Endothelial cell of umbilical vein (primary cell): ENCODE measurements around the gene DOCK1. TPM values are rescaled to one million over a fixed set of nuclear protein-coding genes. Genes with fewer than 3 reads are reported as not detected.

Experiments used
- BruUV-seq: library from RNA; stranded (reverse); fragments of 400-500 nt; replicated peaks from 2 replicates; lab custom pipeline; 2021; lab: Mats Ljungman, UMichigan
- CTCF ChIA-PET: fragments of 300-600, 350-600 bp; sonication (Branson Sonifier 250); formaldehyde crosslinking; loops from one replicate; lab custom pipeline; 2021; ENCODE audit warnings: antibody characterized with exemption, inconsistent platforms; lab: Charles Lee
- POLR2A ChIA-PET: fragments of 300-600, 350-600 bp; sonication (Branson Sonifier 250); formaldehyde crosslinking; loops from one replicate; lab custom pipeline; 2021; ENCODE audit warnings: antibody characterized with exemption, inconsistent platforms; lab: Charles Lee
- DNase-seq: peaks from one replicate; pipeline ENCODE4 v3.0.0-alpha.2; 2011; ENCODE audit warnings: low read depth, low spot score
- FAIRE-seq: peaks from 2 replicates; lab custom pipeline; 2011; peaks lifted over from hg19 to GRCh38; lab: Jason Lieb, UNC
- H2AFZ ChIP-seq: 2 replicates; pipeline ENCODE4 v1.6.0; 2012; ENCODE audit warnings: low read depth, low read length, control low read depth, inconsistent platforms
- H3K27ac ChIP-seq: 2 replicates; pipeline ENCODE4 v1.5.1; 2011; ENCODE audit warnings: low read depth, mild to moderate bottlenecking, control low read depth, low read length, moderate library complexity; ENCODE audit not compliant: insufficient read depth
- H3K27me3 ChIP-seq, 2 experiments: 2 replicates each; pipeline versions ENCODE4 v1.6.0 to v1.6.1; 2011; ENCODE audit warnings: low read length in 2 of 2, mixed read lengths in 1 of 2; ENCODE audit not compliant: control insufficient read depth in 2 of 2, insufficient read depth in 2 of 2
- H3K36me3 ChIP-seq, 2 experiments: 2 replicates in 1 of 2; 3 replicates in 1 of 2; pipeline ENCODE4 v1.5.1; 2011; ENCODE audit warnings: low read length in 2 of 2, mild to moderate bottlenecking in 1 of 2, moderate library complexity in 1 of 2; ENCODE audit not compliant: control insufficient read depth in 2 of 2, insufficient read depth in 2 of 2; ENCODE audit errors: extremely low read depth in 1 of 2
- H3K4me1 ChIP-seq: 3 replicates; pipeline ENCODE4 v1.5.1; 2011; ENCODE audit warnings: mild to moderate bottlenecking, low read length; ENCODE audit not compliant: control insufficient read depth, insufficient read depth; ENCODE audit errors: extremely low read depth
- H3K4me2 ChIP-seq: 2 replicates; pipeline ENCODE4 v1.6.1; 2011; ENCODE audit warnings: low read length, control low read depth, mixed read lengths; ENCODE audit not compliant: insufficient read depth
- H3K4me3 ChIP-seq, 3 experiments: fragments of 200-600 bp in 1 of 3; sonication (generic), shearing (Covaris generic) in 1 of 3; replicated peaks in 1 of 3; 2 replicates each; pipeline ENCODE4 v1.5.1; 2011 to 2016; ENCODE audit warnings: control low read depth in 3 of 3, low read length in 3 of 3, mild to moderate bottlenecking in 2 of 3, inconsistent platforms in 1 of 3, low read depth in 1 of 3, moderate library complexity in 1 of 3; ENCODE audit not compliant: insufficient read depth in 1 of 3
- H3K79me2 ChIP-seq: 2 replicates; pipeline ENCODE4 v1.6.0; 2012; ENCODE audit warnings: low read length, inconsistent platforms; ENCODE audit not compliant: control insufficient read depth, insufficient read depth
- H3K9ac ChIP-seq: replicated peaks from 2 replicates; pipeline ENCODE3; 2011; ENCODE audit warnings: low read length, control low read depth; ENCODE audit not compliant: insufficient read depth; ENCODE audit errors: extremely low read depth
- H3K9me1 ChIP-seq: replicated peaks from 3 replicates; pipeline ENCODE4 v1.6.0; 2011; ENCODE audit warnings: mild to moderate bottlenecking, low read length; ENCODE audit not compliant: control insufficient read depth, insufficient read depth; ENCODE audit errors: extremely low read depth
- H3K9me3 ChIP-seq: replicated peaks from 2 replicates; pipeline ENCODE4 v1.5.1; 2012; ENCODE audit warnings: low read length, inconsistent platforms; ENCODE audit not compliant: control insufficient read depth, insufficient read depth
- H4K20me1 ChIP-seq: replicated peaks from 2 replicates; pipeline ENCODE3; 2011; ENCODE audit warnings: mild to moderate bottlenecking, low read length; ENCODE audit not compliant: control insufficient read depth, insufficient read depth; ENCODE audit errors: extremely low read depth
- EZH2 ChIP-seq: IDR thresholded peaks from 2 replicates; pipeline ENCODE4 v1.6.1; 2012; ENCODE audit warnings: borderline replicate concordance, low read depth, mild to moderate bottlenecking, moderate library complexity, low read length, inconsistent platforms; ENCODE audit not compliant: severe bottlenecking
- FOS ChIP-seq: IDR thresholded peaks from 2 replicates; pipeline ENCODE4 v1.6.1; 2011; ENCODE audit warnings: mild to moderate bottlenecking, low read length, moderate library complexity, borderline replicate concordance; ENCODE audit not compliant: insufficient read depth
- GATA2 ChIP-seq: IDR thresholded peaks from 2 replicates; pipeline ENCODE4 v1.7.0; 2011; ENCODE audit warnings: low read depth, mild to moderate bottlenecking, moderate library complexity, mixed read lengths, low read length; ENCODE audit not compliant: insufficient read length, insufficient read depth
- JUN ChIP-seq: IDR thresholded peaks from 2 replicates; pipeline ENCODE4 v1.6.1; 2011; ENCODE audit warnings: borderline replicate concordance, low read depth; ENCODE audit not compliant: insufficient read length, insufficient read depth
- MYC ChIP-seq: IDR thresholded peaks from one replicate; pipeline ENCODE4 v1.6.1; 2011; ENCODE audit warnings: mild to moderate bottlenecking, low read depth, low read length
- POLR2A ChIP-seq: IDR thresholded peaks from 2 replicates; pipeline ENCODE4 v1.6.1; 2012; ENCODE audit warnings: low read depth, mild to moderate bottlenecking, control low read depth, low read length
- POLR2AphosphoS5 ChIP-seq: IDR thresholded peaks from 2 replicates; pipeline ENCODE4 v1.6.1; 2012; ENCODE audit warnings: low read depth, mild to moderate bottlenecking, control low read depth, low read length, moderate library complexity; ENCODE audit not compliant: insufficient read depth
- dilution Hi-C: fragments of 300-500 bp; cut with MboI; formaldehyde crosslinking; loops from one replicate; pipeline ENCODE4 v1.15.0; 2019; ENCODE audit warnings: low sequenced_read_pairs; ENCODE audit not compliant: extremely low pct_ligation_motif_present
- intact Hi-C: fragments of 100-400 bp; cut with micrococcal nuclease; formaldehyde crosslinking; loops from one replicate; pipeline ENCODE4 v1.10.0; 2022
- polyA plus RNA-seq, 4 experiments: library from polyadenylated mRNA; depleted of rRNA in 3 of 4; stranded (reverse) in 3 of 4; unstranded in 1 of 4; fragments of >200 nt; gene quantifications; 2 replicates each; pipeline versions ENCODE4 v1.2.1 to v1.2.3, GENCODE V29; 2011 to 2012; ENCODE audit warnings: missing spikeins in 1 of 4
- total RNA-seq: library from RNA; stranded (reverse); gene quantifications from 2 replicates; pipeline ENCODE4 v1.2.3, GENCODE V29; 2021
- TF ChIP-seq, protein P1 (sequence below): IDR thresholded peaks from 2 replicates; pipeline ENCODE4 v1.6.1; 2011; ENCODE audit not compliant: insufficient read depth, insufficient read length
- TF ChIP-seq, protein P2 (sequence below), 2 donors: IDR thresholded peaks; 1 replicate in 1 of 2; 2 replicates in 1 of 2; pipeline ENCODE4 v1.5.1; 2011; ENCODE audit warnings: low read length in 2 of 2, mild to moderate bottlenecking in 2 of 2, moderate library complexity in 2 of 2, control low read depth in 1 of 2, inconsistent platforms in 1 of 2, low read depth in 1 of 2; ENCODE audit not compliant: insufficient read depth in 1 of 2; ENCODE audit errors: extremely low read depth in 1 of 2

Gene DOCK1
- total and polyA plus RNA-seq, 2 donors (not counting 3 experiments of a cell fraction or from before 2014, with no cell fraction given) = 22.5 to 83.1 TPM

DNA sequence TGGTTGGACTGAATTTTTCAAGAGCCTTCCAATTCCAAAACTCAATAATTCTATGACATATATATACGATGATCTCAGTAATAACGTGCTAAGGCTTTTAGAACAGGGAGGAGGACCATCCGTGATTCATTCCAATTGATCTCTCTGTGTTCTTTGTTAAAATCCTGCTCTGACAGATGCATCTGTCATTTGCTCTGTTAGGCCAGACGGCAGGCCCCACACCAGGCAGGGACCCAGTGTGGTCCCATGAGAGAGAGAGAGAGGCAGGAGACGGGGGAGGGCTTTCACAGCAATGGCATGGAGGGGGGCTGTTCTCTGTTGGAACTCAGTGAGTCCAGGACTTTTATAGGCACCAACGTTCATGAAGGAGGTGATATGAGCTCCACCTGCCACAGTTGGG lies 451.1 kb downstream of the DOCK1 start:
- no peak overlapping the region for H2AFZ ChIP-seq
- FAIRE-seq = no peak
- H4K20me1 ChIP-seq = no peaks in the 10 kb centered on the region
- no peaks in the 10 kb centered on the region for H3K4me1 ChIP-seq
- H3K9ac ChIP-seq = no peak overlapping the region
- no TSS peak for BruUV-seq
- no peaks in the 10 kb centered on the region for H3K9me1 ChIP-seq
- no peaks in the 10 kb centered on the region for H3K9me3 ChIP-seq
- H3K4me3 ChIP-seq = no peak overlapping the region
- ChIA-PET POLR2A (no interaction called here), CTCF (no interaction called here)
- no peaks in the 10 kb centered on the region for H3K27me3 ChIP-seq
- dilution Hi-C loops (no loop called here), intact Hi-C loops (loop anchor here (5.0 to 10.0 kb wide), 2 partner anchors 159 to 498 kb away; partner anchors contain the start of gene INSYN2A)
- peaks cover 0 to 3% of the 10 kb centered on the region in 2 experiments for H3K36me3 ChIP-seq
- H3K27ac ChIP-seq = no peak overlapping the region
- no peak for DNase-seq
- H3K79me2 ChIP-seq = no peaks in the 10 kb centered on the region
- TF ChIP-seq, protein P1, sequence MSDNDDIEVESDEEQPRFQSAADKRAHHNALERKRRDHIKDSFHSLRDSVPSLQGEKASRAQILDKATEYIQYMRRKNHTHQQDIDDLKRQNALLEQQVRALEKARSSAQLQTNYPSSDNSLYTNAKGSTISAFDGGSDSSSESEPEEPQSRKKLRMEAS = no peak
- no peak for TF ChIP-seq EZH2
- no peak for TF ChIP-seq POLR2AphosphoS5
- TF ChIP-seq, protein P2, sequence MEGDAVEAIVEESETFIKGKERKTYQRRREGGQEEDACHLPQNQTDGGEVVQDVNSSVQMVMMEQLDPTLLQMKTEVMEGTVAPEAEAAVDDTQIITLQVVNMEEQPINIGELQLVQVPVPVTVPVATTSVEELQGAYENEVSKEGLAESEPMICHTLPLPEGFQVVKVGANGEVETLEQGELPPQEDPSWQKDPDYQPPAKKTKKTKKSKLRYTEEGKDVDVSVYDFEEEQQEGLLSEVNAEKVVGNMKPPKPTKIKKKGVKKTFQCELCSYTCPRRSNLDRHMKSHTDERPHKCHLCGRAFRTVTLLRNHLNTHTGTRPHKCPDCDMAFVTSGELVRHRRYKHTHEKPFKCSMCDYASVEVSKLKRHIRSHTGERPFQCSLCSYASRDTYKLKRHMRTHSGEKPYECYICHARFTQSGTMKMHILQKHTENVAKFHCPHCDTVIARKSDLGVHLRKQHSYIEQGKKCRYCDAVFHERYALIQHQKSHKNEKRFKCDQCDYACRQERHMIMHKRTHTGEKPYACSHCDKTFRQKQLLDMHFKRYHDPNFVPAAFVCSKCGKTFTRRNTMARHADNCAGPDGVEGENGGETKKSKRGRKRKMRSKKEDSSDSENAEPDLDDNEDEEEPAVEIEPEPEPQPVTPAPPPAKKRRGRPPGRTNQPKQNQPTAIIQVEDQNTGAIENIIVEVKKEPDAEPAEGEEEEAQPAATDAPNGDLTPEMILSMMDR (IDR thresholded peaks at IDR 0.05; ENCODE audit: extremely low read depth in 1 of 2, insufficient read depth in 1 of 2, low read depth in 1 of 2, low read length in 2 of 2) = no peak
- no peak for TF ChIP-seq JUN
- TF ChIP-seq POLR2A = no peak
- no peak for TF ChIP-seq MYC
- TF ChIP-seq FOS = no peak
- no peak for TF ChIP-seq GATA2
- H3K4me2 ChIP-seq = no peak overlapping the region
